CD4-positive, alpha-beta T cell treated with Interleukin-6 at 100 ng/mL for 8 hours (primary cell): Measurements from ENCODE around the gene VCAM1.
"Not testable (repeated sequence)": the region's sequence is repeated elsewhere in the genome, so short reads cannot be mapped to it uniquely, and the experiment has no call there.

Source experiments
- DNase-seq: peaks from one replicate; pipeline ENCODE4 v3.0.0-alpha.2; 2020; ENCODE audit warnings: mixed read lengths, low spot score

VCAM1 gene, protein sequence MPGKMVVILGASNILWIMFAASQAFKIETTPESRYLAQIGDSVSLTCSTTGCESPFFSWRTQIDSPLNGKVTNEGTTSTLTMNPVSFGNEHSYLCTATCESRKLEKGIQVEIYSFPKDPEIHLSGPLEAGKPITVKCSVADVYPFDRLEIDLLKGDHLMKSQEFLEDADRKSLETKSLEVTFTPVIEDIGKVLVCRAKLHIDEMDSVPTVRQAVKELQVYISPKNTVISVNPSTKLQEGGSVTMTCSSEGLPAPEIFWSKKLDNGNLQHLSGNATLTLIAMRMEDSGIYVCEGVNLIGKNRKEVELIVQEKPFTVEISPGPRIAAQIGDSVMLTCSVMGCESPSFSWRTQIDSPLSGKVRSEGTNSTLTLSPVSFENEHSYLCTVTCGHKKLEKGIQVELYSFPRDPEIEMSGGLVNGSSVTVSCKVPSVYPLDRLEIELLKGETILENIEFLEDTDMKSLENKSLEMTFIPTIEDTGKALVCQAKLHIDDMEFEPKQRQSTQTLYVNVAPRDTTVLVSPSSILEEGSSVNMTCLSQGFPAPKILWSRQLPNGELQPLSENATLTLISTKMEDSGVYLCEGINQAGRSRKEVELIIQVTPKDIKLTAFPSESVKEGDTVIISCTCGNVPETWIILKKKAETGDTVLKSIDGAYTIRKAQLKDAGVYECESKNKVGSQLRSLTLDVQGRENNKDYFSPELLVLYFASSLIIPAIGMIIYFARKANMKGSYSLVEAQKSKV

DNA sequence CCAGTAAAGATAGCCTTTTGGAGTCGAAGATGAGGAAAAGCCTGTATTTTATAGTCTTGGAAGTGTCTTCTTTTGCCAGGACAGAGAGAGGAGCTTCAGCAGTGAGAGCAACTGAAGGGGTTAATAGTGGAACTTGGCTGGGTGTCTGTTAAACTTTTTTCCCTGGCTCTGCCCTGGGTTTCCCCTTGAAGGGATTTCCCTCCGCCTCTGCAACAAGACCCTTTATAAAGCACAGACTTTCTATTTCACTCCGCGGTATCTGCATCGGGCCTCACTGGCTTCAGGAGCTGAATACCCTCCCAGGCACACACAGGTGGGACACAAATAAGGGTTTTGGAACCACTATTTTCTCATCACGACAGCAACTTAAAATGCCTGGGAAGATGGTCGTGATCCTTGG, at the start of gene VCAM1:
Gene VCAM1, plus strand, starts transcription at position 253 of the 400 bp plus-strand sequence. Its CDS starts 119 bp downstream, at position 372.
- DNase-seq, result no peak

DNA sequence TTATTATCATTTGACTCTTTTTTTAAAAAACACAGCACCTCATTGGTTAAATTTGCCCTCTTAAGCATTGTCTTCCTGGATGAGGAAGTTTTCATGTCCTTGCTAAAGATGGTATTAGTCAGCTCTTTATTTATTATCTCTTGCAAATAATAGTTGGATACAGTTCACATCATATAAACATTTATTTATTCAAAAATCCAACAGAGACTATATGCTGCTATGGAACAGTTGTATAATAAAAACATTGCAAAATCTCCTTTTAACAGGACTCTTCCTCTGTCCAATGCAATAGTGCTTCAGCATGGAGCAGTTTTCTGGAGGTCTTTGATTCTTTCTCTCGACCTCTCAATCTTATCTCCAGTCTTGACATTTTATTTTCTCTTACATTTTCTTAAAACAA, 49.5 kb upstream of the VCAM1 start:
- DNase-seq, result no peak

DNA sequence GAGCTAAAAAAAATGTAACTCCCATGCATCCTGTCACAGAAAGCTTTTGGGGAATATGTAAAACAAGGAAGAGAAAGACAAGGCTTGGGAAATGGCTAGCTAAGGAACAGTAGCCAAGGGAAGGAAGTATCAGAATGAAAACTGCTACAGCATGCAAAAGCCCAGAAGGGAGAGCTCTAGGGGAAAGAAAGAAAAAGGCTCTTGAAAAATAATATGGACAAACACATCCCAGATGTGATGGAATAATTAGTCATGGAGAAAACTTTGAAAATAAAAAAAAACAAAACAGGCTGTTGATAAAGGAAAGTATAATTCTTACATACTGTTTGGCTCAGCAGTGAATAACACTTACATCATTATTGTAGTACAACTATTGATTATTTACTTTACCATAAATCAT, 47.9 kb upstream of the VCAM1 start:
- DNase-seq, result no peak

DNA sequence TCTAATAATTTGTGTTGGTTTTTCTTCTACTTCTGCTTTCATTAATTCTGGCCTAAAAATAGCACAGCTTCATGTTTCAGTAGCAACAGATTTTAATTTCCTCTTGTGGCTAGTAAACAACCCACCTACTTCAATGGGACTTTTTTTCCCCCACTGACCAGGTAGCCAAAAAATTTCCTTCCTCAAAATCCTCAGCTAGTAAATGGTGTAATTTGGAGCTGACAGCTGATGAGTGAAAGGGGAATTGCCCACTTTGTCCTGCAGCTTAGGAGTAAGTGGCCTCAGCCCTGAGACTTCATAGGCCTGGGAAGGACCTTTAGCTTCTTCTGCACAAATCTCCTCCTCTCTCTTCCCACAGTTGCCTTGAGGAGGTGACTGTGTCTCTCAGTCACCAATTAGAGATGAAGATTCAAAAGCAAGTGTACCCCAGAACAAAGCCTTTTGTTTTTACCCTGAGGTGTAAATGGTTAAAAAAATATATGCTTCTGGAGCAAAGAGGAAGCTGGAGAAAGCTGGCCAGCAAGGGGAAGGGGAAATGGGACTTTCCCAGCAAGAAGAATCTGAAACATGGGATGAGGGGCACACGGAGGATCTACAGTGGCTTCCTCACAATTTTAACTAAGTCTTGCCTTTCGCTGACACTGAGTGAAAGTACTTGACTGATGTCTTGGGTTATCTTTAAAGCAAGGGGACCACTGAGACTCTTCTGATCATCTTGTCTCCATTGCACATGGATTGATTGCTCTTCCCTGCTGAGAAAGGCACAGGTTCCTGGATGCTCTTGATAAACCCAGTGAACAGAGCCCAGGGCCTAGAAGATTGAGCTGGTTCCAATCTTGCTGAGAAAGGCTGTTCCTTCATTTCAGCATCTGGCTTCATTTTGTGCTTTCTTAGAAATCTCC, 35.8 kb upstream of the VCAM1 start:
- DNase-seq, result no peak

DNA sequence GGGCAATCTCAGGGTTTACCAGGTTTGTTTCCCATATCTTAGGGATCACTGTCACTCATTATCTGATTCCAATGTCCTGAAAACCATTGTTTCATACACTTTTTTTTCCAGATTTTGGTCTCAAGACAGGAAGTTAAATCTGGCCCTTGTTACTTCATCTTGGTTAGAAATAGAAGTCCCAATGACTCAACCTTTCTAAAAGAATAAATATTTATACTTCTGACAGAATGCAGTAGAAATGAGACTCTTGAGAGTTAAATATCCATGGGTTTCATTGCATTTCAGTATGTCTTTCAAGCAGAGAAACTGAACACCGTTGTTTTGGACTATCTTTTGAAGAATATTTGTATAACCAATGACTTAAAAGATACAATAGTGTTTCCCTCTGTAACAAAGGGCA, 19.8 kb upstream of the VCAM1 start:
- no peak for DNase-seq

DNA sequence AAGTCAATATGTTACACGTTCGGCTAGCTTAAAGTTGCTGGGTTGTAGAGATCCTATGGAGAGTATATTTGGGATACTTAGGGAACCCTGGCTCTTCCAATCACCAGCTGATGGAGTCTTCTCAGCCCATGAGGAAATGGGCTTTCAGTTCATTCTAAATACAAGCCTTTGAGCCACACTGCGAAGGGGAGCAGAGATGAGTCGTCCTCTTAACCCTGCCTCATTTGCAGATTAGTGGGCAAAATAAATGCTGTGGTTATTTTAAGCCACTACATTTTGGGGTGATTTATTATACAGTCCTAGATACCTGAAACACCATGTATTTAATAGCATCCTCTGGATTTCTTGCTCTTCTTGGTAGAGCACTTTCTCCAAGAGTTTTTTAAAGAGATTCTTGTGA, 19.0 kb upstream of the VCAM1 start:
- DNase-seq, result no peak

DNA sequence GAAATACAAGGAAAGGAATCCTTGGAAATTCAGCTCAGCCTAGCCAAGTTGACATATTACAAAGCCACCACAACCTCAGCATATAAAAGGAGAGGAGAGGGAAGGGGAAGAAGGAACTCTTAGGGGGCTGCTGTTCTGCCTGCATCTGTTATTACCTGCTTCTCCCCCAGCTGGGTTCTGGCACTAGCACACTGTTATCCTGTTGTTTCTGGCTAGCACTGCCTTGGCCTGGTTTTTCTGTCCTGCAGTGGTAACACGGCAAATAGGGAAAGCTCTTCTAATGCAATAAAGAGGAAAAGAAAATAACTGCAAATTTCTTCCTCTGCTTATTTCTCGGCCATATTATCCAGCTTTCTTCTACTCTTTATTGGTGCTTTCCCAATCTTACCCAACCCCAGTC, 16.5 kb upstream of the VCAM1 start:
- DNase-seq, result no peak

DNA sequence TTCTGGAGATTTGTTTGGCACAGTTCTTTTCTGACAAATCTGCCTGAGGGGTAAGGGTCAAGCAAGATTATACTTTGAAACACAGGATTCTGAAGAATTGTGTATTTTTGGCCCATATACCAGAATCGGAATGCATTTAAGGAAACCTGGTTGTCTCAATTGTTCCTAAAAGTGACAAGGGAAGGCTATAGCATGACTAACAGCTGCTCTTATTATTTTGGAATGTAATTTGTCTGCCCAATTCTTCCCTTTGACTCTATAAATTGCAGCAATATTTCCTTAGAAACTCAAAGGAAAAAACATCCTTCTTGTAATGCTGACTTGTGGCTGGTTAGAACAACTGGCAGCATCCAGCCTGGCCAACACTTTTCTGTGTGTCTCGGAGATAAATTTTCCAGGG, 15.8 kb upstream of the VCAM1 start:
- DNase-seq, result no peak

DNA sequence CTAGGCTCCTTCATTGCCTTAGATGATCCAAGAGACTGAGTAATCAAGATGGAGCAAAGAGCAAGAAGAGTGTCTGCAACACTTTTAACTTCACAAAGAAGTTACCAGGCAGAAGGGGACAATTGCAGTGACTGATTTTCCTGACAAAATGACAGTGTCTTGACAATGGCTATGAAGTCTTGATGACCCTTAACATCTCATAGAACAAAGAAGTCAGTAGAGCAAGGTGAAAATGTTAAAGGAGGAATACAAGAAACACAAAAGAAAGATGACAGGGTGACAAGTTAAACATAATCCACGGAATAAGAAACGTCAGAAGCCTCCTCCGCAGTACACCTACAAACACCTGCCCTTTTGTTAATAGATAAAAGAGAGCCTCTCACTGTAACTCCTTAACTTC, 15.1 kb upstream of the VCAM1 start:
- DNase-seq, result no peak

DNA sequence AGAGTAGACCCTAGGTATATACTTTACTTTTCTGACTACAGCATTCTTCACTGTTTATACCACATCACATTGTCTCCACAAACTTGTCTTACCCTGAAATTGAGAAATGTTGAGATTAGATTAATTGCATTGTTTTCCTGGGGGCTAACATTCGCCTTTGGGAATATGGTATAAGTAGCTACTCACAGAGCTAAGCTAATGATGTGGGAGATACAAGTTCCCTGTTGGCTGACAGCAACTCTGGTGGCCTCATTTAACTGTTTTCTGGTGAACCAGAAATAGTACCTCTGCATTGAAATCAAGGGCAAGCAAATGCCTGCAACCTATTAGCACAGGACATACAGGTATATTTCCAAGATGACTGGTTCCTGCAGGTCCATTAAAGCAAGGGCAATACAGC, 13.2 kb upstream of the VCAM1 start:
- DNase-seq, result no peak

DNA sequence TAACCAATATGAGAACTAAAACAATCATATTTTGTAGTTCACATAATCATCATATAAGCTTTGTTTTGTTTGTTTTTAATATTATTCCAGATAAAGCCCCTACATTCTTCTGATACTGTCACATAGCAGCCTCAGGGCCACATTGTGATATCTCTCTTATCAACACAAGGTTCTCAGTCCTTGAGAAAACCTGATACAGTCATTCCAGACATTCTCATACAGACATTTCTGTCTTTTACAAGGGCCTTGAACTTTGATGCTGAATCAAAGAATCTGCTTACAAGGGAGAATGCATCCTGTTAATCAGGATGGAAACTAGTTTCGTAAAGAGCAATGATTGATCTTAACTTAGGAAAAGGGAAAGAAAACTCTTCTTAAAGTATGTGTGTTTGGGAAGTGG, 12.7 kb upstream of the VCAM1 start:
- DNase-seq, result no peak

DNA sequence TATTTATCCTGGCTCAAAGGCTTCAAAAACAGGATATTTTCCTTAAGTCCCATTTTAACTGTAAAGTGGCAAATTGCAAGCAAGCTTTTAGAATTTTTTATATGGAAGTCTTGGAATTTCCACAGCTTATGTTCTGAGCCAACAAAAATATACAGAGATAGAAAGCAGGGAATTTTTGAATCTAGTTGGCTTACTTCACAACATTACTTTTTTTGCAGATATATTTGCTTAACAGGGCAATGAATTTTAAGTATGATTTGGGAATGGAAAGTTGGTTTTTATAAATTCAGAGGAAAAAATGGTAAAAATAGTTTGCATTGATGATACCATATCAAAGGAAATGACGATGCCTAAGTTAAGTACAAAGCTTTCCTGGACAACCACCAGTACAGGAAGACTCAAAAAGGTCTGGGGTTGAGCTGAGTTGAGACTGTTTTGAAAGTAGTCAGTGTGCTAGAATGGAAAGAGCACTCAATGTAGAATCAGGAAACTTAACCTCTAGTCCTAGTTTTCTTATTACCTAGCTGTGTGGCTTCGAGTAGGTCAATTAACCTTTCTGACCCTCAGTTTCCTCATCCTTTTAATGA, 11.0 kb upstream of the VCAM1 start:
- DNase-seq, result no peak

DNA sequence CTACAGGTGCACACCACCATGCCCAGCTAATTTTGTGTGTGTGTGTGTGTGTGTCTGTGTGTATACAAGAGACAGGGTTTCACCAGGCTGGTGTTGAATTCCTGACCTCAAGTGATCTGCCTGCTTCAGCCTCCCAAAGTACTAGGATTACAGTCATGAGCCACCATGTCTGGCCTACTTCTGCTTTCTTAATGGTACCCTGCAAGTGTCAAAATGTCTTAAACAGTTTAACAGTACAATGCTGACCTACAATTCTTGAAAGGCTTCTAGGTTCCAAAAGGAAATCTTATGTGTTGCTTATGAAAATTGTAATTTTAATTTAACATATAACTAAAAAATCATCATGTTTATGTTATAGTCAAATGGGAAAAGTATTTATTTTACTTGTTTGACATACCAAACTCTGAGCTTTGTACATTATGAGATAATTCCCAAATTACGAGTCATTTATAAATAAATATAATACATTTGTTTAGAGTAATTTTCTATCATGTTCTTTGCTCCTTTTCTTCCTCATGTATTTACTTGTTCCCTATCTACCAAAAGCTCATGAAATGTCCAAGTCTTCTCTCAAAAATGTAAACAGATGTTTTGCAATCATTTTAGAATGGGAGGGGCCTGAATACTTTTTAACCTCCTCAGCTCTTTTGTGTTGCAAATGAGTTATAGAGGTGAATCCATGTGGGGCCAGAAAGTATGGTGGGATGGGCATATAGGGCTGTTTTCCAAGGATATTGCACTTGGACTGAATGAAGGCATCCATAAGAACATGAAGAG, 8.4 kb upstream of the VCAM1 start:
- DNase-seq, result no peak

DNA sequence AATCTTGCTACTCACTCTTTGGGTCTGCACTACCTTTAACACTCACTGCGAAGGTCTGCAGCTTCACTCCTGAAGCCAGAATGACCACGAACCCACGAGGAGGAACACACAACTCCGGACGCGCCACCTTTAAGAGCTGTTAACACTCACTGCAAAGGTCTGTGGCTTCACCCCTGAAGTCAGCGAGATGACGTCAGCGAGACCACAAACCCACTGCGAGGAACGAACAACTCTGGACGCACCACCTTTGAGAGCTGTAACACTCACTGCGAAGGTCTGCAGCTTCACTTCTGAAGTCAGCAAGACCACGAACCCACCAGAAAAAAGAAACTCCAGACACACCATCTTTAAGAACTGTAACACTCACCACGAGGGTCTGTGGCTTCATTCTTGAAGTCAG, 6.5 kb upstream of the VCAM1 start:
- DNase-seq, result not testable (repeated sequence)

DNA sequence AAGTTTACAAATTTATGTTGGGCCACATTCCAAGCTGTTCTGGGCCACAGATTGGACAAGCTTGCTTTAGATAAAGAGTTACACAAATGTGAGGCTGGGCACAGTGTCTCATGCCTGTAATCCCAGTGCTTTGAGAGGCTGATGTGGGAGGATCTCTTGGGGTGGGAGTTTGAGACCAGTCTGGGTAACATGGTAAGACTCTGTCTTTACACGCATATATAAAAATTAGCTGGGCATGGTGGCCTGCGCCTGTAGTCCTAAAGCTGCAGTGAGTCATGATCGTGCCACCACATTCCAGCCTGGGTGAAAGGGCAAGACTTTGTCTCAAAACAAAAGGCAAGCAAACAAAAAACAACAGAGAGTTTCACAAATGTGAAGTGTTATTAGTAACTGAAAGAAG, 5.9 kb upstream of the VCAM1 start:
- DNase-seq, result no peak

DNA sequence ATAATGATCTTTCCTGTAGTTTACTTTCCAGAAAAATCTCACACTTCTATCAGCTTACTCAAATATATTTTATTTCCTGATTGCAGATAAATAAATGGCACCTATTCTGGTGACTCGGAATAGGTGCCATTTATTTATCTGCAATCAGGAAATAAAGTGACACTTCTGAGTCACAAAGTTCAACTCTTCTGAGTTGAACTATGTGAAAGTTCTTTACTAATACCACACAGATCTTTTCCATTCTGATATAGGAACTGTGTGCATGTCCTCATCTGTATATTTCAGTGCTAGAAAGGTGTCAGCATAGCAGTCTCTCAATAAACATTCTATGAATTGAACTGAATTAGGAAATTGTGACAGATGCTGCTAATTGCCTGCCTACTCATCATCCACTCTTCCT, 4.9 kb upstream of the VCAM1 start:
- DNase-seq, result no peak

DNA sequence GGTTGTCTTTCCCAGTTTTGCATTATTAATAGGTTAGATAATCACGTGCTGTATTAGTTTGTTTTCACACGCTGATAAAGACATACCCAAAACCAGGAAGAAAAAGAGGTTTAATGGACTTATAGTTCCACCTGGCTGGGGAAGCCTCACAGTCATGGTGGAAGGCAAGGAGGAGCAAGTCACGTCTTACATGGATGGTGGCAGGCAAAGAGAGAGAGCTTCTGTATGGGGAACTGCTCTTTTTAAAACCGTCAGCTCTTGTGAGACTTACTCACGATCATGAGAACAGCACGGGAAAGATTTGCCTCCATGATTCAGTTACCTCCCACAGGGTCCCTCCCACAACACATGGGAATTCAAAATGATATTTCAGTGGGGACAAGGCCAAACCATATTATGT, 2.3 kb upstream of the VCAM1 start:
- no peak for DNase-seq

DNA sequence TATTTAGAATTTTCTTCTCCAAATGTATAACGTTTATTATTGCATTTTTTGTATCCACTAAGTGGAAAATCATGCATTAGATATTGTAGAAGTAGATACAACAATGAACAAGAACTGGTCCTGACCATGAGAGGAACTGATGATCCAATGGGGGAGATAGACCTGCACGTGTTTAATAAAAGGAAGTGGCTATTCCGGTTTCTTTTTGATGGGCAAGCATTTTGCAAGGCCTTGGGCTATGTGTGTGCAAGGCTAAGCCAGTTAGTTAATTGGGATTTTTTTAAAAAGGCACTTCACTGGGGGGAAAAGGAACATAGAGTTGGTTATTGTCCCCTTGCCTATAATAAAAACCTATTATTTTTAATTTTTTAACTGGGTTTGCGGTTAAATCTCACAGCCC, 961 bp upstream of the VCAM1 start:
- DNase-seq, result no peak

DNA sequence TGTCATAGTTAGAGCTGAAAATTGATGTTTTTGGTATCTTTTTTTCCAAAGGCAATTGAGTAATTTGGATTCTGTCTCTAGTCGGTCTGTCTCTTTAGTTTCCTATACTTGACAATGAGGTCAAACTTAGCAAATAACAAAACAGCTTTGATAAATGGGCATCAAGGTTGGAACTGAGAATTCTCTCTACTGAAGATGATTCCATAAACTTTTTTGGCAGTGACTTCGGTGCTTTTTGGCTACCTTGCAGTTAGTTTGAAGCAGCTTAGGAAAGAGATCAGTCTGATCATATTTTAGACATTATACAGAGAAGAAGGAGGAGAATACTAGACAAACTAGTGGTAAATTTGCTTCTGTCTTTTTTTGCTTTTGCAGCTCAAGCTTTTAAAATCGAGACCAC, 559 bp downstream of the VCAM1 start:
- no peak for DNase-seq

DNA sequence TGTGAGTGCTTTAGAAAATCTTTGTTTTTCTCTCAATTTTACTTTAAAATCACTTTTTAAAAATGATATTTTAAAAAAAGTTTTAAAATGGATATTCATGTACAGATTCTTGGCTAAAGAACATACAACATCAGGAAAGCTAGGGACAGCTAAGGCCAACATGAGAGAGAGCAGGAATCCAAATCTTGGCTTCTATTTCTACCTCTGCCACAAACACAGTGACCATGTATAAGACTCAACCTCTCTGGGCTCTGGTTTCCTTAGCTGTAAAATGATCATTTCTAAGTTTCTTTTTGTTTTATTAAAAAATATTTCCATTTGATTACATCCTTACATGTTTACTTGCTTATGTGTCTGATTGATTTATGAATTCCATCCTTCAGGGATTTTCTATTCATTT, 1.2 kb downstream of the VCAM1 start:
- DNase-seq, result no peak

DNA sequence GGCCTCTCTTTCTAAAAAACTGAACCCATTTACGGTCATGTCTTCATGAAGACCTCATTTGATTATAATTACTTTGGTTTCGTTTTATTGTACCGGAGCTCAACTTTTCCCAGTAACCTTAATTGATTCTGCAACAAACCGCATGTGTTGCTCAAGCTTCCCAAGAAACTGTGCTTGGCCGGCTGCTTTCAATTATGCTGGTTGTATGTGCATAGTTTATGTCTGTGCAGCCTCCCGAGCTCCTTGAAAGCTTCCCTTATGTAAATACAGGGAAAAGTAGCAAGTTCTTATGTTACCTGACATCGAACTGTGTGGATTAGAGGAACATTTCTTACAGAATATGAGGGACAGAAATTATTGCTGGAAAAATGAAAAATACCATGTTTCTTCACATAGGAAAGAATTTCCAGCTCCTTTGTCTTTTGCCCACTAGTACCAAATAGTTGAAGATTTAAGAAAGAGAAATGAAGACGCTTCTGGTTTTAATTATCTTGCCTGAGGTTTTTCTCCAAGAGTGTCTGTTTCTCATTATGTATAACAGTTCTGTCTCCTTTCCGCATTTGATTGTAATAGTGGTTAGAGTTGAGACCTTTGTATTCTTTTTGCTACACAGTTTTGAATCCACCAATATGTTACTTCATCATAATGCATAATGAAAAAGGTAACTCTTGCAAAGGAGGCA, 2.1 kb downstream of the VCAM1 start:
- no peak for DNase-seq
